Omental fat pad (tissue), 4 donors: ENCODE data around the gene SAMD13. TPM values are rescaled to one million over a fixed set of nuclear protein-coding genes. Genes with fewer than 3 reads are reported as not detected.

Source experiments
- ATAC-seq: fragments of 150-250 bp; one replicate; pipeline ENCODE4 v1.9.1; 2016; ENCODE audit warnings: mild to moderate bottlenecking, moderate library complexity; ENCODE audit not compliant: low FRiP score
- DNase-seq: peaks from one replicate; pipeline ENCODE4 v3.0.0-alpha.2; 2019; ENCODE audit warnings: low spot score
- total RNA-seq, 4 donors: library from RNA; depleted of rRNA; stranded (reverse); fragments of >200 nt; gene quantifications; one replicate each; pipeline ENCODE4 v1.1.0, GENCODE V29; 2016
- TF ChIP-seq, protein P1 (sequence below), 3 donors: fragments of 450-650 bp; IDR thresholded peaks; one replicate each; pipeline ENCODE4 v1.5.1; 2016 to 2017; ENCODE audit warnings: antibody characterized with exemption in 3 of 3, mild to moderate bottlenecking in 3 of 3, moderate library complexity in 2 of 3

SAMD13 gene
- total RNA-seq, 4 donors from 2014 or later: 0.63 to 1.3 (median 0.72) TPM; not detected in 1

- TF ChIP-seq, protein P1, sequence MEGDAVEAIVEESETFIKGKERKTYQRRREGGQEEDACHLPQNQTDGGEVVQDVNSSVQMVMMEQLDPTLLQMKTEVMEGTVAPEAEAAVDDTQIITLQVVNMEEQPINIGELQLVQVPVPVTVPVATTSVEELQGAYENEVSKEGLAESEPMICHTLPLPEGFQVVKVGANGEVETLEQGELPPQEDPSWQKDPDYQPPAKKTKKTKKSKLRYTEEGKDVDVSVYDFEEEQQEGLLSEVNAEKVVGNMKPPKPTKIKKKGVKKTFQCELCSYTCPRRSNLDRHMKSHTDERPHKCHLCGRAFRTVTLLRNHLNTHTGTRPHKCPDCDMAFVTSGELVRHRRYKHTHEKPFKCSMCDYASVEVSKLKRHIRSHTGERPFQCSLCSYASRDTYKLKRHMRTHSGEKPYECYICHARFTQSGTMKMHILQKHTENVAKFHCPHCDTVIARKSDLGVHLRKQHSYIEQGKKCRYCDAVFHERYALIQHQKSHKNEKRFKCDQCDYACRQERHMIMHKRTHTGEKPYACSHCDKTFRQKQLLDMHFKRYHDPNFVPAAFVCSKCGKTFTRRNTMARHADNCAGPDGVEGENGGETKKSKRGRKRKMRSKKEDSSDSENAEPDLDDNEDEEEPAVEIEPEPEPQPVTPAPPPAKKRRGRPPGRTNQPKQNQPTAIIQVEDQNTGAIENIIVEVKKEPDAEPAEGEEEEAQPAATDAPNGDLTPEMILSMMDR (IDR thresholded peaks at IDR 0.05): no peak
- DNase-seq (no peak), ATAC-seq (no peak)
Observed at GRCh38 chr1:84269306-84269705, 32.2 kb upstream of the SAMD13 start.

- no peak for ATAC-seq
- no peak for DNase-seq
- TF ChIP-seq, protein P1 (IDR thresholded peaks at IDR 0.05): no peak
Observed at GRCh38 chr1:84271441-84272151, 29.9 kb upstream of the SAMD13 start.

DNA sequence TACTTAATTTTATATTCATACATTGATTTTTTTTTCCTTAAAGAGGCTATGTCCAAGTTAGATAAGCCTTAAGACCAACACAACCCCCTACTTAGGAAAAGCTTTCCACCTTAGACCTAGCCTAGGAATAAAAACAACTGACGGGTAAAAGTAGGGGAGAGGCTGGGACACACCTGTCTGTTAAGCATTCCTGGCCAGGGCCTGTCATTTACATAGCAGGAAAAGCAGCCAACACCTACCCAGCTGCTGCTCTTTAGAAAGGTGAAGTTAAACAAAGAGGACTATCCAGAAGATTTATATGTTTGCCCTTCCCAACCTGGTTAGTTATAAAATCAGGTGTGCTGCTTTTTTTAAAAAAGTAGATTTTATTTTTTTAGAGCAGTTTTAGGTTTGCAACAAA is 29.1 kb upstream of the SAMD13 start:
- no peak for ATAC-seq
- DNase-seq: no peak
- TF ChIP-seq, protein P1 (IDR thresholded peaks at IDR 0.05): no peak

- no peak for ATAC-seq
- TF ChIP-seq, protein P1 (IDR thresholded peaks at IDR 0.05): no peak
Observed at GRCh38 chr1:84277343-84278059, 24.0 kb upstream of the SAMD13 start.

DNA sequence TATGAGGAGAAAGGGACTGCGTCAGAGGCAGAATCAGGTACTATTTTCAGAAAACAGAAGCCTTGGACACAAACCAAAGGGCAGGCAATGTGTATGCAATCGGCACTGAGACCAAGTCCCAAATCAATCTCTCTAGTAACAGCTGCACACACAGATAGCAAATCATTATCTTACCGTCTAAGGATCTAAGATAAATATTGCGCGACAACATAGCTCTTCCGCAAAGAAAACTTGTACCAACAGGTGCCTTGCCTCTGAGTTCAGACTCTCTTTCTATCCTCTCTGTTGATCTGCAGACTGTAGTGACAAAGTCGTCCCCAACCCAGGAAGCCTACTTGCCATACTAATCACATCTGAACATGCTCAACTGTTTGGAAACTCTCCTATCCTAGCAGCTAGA is 22.6 kb upstream of the SAMD13 start:
- DNase-seq (no peak), ATAC-seq (no peak)
- TF ChIP-seq, protein P1 (IDR thresholded peaks at IDR 0.05): no peak

More at GRCh38 chr1:84277343-84278059, 24.0 kb upstream of the SAMD13 start:
- DNase-seq: no peak

DNA sequence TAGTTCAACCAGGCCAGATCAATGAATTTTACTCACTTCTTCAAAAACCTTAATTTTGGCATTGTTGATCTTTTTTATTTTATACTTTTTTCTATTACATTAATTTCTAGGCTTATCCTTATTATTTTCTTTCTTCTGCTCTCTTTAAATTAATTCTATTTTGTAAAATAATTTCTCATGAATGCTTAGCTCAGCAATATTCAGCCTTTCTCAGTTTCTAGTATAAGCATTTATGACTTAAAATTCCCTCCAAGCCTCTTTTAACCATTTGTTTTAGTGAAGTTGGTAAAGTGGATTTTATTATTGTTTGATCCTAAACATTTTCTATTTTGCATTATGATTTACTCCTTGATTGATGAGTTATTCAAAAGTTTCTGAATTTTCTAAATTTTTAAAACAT is 20.6 kb upstream of the SAMD13 start:
- TF ChIP-seq, protein P1 (IDR thresholded peaks at IDR 0.05): no peak
- DNase-seq (no peak), ATAC-seq (no peak)
